Renal cortical epithelial cell (primary cell): ENCODE results near the gene PTGS2. TPM values are rescaled to one million over a fixed set of nuclear protein-coding genes. Genes with fewer than 3 reads are reported as not detected.

Experiments used
- DNase-seq: peaks from one replicate; pipeline ENCODE4 v3.0.0-alpha.2; 2011; ENCODE audit warnings: low read depth
- total RNA-seq: library from RNA; depleted of rRNA; stranded (reverse); fragments of >200 nt; gene quantifications from 2 replicates; pipeline ENCODE4 v1.2.3, GENCODE V29; 2014

Gene PTGS2
- total RNA-seq = 0.30 and 2.6 TPM in 2 replicates

GRCh38 chr1:186680245-186681061 is at the start of gene PTGS2:
PTGS2 (minus strand) TSS chr1:186680423; CDS start chr1:186680290, 133 bp downstream.
- peak; percentile 73 for DNase-seq

GRCh38 chr1:186722711-186723309 is 42.6 kb upstream of the PTGS2 start:
- peak; percentile 28 for DNase-seq

DNA sequence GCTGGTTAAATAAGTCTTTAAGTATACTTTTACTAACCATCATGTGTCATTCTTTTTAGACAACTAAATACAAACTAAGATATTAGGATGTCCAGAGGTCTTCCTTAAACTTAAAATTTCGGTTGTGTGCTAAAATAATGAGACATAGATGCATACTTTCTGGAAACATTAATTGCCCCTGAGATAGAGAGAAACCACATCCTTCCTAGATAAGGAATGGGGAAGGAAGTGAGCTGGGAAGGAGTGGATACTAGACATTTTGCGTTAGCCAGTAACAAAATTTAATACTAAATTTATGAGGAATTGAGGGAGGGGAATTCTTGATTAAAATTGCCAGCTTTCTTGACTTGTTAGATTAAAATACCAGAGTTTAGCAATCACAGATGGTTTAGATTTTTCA is 37.1 kb upstream of the PTGS2 start:
- no peak for DNase-seq

DNA sequence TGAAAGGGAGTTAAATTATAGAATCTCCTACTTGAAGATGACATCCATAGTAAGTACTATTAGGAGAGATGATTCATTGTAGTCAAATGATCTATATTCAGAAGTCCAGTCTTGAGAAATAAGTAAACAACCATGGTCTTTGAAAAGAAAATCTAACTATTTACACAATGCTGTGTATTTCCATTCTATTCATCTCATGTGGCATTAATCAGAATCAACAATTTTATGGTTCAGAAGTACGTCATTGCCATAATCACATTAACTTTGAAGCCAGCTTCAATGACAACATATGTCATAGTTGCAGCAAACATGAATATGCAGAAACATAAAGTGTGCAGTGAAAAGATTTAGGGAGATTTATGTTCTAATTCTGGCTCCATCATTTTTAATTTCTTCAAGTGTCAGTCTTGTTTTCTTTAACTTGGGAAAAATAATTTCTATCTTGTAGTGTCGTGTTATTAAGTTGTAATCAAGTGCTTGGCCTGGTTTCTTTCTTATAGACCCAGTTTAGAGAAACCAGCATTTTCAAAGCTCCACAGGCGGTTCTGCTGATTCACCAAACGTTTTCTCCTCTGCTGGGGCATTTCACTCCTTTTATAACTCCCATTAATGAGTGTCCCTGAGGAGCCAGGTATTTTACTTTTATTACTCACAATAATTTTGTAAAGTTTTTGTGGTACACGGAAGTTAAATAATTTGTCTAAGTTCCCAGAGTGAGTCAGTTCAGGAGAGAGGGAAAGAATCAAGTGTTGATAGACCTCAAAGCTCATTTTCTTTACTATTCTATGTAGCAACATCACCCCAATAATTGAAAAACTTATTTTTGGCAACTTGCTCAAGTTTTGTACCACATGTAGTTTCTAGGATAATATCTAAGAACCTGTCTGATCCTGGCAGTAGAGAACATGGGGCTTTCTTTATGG is 35.9 kb upstream of the PTGS2 start:
- DNase-seq = no peak

DNA sequence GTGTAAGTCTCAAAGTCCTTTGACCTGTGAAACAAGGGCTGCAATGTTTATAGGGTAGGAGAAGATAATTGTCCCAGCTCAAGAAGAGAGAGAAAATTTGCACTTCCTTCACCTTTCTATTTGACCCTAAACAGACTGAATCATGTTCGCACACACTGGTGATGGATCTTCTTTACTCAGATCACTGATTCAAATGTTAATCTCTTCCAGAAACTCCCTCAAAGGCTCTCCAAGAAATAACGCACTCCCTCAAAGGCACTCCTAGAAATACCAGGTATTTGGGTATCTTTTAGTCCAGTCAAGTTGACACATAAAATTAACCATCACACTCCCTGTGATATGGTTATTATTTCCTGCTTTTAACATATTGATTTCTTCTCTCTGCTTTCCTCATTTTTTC is 30.5 kb upstream of the PTGS2 start:
- no peak for DNase-seq

- DNase-seq = peak; percentile 36
Measured at GRCh38 chr1:186708694-186709097, 28.5 kb upstream of the PTGS2 start.

- DNase-seq = no peak
Measured at GRCh38 chr1:186703209-186703766, 23.1 kb upstream of the PTGS2 start.

GRCh38 chr1:186700722-186701121 is 20.5 kb upstream of the PTGS2 start:
- DNase-seq = no peak

GRCh38 chr1:186699519-186699918 is 19.3 kb upstream of the PTGS2 start:
- DNase-seq = no peak

GRCh38 chr1:186689907-186690306 is 9.7 kb upstream of the PTGS2 start:
- no peak for DNase-seq

- DNase-seq = no peak
Measured at GRCh38 chr1:186689376-186689775, 9.2 kb upstream of the PTGS2 start.

GRCh38 chr1:186683652-186684410 is 3.6 kb upstream of the PTGS2 start:
- no peak for DNase-seq

GRCh38 chr1:186682736-186683135 is 2.5 kb upstream of the PTGS2 start:
- peak; percentile 2 for DNase-seq

- DNase-seq = no peak
Measured at GRCh38 chr1:186681801-186682200, 1.6 kb upstream of the PTGS2 start.

GRCh38 chr1:186681121-186681520 is 898 bp upstream of the PTGS2 start:
- DNase-seq = no peak

- DNase-seq = no peak
Measured at GRCh38 chr1:186679924-186680244, 339 bp downstream of the PTGS2 start.

DNA sequence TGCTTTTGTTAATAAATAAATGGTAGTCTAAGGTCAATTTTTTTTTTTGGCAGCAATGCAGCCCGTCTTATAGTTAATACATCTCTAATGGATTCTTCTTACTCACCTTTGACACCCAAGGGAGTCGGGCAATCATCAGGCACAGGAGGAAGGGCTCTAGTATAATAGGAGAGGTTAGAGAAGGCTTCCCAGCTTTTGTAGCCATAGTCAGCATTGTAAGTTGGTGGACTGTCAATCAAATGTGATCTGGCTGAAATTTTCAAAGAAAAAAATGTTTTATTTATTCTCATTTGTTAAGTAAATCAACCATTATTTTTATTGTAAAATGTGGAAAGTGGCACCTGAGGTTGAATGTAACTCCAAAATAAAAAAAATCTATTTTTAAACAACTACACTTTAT is 2.1 kb downstream of the PTGS2 start:
- no peak for DNase-seq

DNA sequence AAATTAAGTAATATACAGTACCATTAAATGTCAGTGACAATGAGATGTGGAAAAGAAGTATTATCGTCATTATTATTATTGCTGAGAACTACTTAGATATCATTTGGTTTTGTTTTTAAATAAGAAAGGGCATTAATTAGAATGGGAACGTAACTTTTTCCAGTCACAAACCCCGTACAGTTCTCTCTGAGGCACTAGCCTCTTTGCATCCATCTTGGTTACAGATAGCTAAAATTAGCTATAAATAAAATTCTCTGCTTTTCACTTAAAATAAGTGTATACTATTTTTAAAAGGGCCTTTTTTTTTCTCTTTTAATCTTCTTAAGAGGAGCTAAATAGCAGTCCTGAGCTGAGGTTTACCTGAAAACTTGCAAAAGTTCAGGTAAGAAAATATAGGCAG is 7.6 kb downstream of the PTGS2 start:
- DNase-seq = no peak

DNA sequence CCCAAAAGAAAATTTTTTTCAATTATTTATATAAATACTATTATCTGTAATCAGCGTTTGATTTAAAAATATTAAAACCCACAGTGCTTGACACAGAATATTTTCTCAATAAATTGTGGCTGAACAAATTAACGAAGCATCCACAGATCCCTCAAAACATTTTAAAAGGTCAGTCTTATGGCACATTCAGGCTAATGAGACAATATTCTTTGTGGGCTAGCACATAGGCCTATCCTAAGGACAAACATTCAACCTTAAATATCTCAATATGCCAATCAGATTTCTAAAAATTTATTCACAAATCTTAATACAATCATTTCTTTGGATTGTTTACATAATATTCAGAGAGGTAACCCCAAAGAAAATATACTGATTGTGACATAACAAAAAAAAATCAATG is 8.1 kb downstream of the PTGS2 start:
- DNase-seq = no peak

DNA sequence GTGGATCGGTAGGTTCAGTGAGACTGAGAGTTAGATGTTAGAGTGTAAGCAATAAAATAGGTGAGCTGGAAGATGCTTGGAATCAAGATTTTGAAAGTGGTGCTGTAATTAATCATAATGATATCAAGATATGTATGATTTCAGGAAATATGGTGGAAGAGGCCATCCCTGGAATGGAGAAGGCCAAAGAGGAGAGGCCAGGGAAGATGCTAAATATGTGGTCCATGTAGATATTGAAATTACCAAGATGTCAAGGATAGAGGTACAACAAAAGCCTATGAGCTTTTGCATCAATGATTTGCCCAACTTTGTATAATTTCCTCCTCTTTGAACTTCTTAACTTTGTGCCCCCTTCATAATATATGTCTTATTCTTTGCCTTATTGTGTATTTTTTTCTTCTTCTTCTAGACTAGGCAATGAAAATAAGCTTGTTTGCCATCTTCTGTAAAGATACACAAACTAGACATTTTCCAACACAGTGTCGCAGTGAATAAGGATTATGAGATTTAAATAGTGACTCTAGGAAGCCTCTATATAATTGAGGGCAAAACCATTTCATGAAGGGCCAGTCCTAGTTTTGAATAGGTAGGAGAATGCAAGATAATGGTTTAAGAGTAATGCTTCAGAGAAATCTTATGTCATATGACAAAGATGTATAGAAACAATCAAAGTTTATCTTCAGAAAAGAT is 8.9 kb downstream of the PTGS2 start:
- DNase-seq = no peak
